HG03558 (cell line): ENCODE data around the gene INTS4.
"Not testable (repeated sequence)": the region's sequence is repeated elsewhere in the genome, so short reads cannot be mapped to it uniquely, and the experiment has no call there.

Experiments used
- ATAC-seq: cut with Tn5 transposase; IDR thresholded peaks from one replicate; pipeline ENCODE4 v1.9.1; 2021; ENCODE audit warnings: moderate number of reproducible peaks; ENCODE audit not compliant: unreplicated experiment; ENCODE audit errors: extremely low read depth

Gene INTS4

DNA sequence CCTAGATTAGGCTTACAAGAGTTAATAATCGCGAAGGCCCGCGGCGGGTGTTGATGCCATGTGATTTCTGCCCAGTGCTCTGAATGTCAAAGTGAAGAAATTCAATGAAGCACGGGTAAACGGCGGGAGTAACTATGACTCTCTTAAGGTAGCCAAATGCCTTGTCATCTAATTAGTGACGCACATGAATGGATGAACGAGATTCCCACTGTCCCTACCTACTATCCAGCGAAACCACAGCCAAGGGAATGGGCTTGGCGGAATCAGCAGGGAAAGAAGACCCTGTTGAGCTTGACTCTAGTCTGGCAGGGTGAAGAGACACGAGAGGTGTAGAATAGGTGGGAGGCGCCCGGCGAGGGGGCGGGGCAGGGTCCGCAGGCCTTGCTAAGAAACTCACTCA, 108.1 kb downstream of the INTS4 start:
- no peak for ATAC-seq

DNA sequence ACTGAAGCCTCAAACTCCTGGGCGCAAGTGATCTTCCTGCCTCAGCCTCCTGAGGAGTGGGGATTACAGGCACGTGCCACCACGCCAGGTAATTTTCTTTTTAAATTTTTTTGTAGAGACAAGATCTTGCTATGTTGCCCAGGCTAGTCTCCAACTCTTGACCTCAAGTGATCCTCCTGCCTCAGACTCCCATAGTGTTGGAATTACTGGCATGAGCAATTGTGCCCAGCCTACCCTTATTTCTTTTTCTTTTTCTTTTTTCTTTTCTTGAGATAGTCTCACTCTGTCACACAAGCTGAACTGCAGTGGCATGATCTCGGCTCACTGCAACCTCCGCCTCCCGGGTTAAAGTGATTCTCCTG, 109.7 kb downstream of the INTS4 start:
- ATAC-seq: no peak

DNA sequence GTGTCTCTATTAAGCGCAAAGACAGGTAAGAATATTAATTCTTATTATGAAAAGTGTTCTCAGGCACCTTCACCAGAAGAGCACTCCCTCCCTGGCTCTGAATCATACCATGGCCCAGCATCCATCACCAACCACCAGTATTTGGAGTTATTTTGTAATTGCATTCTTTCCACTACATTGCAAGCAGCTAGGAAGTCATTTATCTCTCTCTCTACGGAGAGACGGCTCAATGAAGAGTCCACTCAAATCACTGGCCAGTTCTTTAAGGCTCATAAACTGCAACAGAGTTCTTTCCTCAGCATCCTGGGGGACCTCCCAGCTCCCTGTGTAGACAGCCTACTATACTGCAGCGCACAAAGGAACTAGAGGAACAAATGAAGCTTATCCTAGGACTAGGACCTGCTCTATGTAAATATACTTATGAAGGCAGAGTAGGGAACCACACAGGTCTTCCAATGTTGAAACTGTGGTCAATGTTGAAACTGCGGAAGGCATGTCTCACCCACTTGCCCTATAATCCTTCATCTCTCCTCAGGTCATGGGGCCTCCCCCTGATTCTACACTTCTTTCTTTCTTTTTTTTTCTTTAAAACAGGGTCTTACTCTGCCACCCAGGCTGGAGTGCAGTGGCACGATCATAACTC, 110.2 kb downstream of the INTS4 start:
- ATAC-seq: no peak

DNA sequence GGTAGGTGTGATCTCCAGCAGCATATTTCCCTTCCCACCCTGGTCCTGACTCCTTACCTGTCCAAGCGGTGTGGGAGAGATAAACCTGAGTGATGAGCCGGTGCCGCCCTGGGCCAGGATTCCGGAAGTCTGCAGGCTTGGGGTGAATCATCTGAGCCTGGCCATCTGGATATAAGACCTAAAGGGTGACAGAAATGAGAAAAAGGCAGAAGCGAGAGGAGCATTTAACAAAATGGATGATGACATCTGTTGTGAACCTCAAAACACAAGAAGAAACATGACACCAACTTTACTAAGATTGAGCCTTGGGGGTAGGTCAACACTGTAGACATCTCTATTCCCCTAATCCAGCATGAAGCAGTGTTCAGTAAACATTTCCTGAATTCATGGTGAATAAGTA, 110.7 kb downstream of the INTS4 start:
- ATAC-seq: no peak

DNA sequence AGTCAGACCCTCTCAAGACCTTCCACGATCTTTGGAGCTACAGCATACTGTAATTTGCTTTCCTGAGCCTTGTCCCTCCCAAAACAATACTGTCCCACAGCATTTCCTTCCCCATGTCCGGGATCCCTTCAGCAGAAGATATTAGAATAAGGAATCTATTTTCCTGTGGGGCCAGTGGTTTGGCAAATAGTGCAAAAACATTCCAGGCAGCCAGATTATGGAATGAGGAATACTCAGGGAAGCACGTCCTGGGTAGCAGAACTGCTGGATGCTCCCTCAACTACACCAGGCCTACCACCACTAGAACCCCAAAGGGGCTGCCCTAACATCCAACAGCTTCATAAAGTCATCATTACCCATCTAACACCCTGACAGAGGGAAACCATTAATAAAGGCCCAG, 112.1 kb downstream of the INTS4 start:
- no peak for ATAC-seq

DNA sequence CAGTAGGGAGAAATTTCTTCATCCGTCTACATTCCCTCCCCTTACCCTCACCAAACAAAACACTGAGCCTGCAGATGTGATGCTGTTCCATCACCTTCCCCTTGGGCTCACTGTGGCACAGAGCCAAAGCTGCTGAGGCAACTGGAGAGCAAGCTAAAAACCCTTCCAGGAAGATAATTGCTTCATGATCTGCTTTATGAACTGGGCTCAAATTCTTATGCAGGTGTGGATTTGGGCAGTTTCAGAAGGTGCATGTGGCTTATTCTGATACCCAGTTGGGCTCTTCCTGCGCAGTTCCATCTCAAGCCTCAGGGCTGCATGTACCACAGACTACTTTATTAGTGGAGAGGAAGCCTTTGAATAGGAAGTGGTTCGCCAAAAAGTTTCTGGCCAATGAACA, 115.2 kb downstream of the INTS4 start:
- no peak for ATAC-seq

DNA sequence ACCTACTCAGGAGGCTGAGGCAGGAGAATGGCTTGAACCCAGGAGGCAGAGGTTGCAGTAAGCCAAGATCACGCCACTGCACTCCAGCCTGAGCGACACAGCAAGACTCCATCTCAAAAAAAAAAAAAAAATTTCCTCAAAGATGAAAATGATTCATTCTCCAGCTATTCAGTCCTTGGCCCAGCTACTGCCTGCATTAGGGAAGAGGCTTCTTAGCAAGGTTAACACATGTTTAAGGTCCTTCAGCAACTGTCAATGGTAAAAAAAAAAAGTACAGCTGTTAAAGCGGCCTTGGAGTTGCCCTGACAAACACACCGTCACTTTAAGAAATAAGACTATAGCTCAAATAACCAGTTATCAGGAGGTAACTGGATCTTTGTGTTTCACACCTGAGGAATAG, 116.2 kb downstream of the INTS4 start:
- not testable (repeated sequence) for ATAC-seq

DNA sequence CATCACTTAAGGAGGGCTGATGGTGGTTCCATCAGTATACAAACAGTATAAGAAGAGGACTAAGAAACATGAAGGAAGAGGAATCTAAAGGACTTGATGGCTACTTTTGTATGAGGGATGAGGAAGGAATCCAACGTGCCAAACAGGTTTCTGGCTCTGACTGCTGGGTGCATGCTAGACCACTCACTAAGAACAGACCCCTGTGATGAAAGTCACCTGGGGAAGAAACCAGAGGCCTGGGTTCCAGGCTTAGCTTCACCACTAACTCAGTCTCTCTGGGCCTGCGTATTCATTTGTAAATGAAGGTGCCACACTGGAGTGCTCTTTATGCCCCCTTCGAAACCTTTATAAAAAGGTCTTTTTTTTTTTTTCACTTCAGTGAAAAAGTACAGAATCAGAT, 118.4 kb downstream of the INTS4 start:
- no peak for ATAC-seq

DNA sequence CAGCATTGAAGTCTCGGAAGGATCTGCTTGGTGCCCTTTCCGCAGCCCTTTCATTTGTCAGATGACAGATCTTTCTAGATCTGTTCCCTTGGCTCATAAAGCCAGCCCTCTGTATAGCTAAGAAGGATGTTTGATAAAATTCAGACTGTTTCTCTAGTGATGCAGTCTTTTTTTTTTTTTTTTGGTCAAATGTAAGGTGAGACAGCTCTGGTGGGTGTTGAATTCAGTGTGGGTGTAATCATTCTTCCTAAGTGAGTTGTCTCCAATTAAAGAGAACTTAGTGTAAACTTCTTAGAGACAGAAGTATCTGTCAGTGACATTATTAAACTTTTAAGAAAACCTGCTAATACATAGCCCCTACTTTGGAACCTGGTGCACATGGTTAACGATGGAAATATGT, 120.3 kb downstream of the INTS4 start:
- no peak for ATAC-seq

DNA sequence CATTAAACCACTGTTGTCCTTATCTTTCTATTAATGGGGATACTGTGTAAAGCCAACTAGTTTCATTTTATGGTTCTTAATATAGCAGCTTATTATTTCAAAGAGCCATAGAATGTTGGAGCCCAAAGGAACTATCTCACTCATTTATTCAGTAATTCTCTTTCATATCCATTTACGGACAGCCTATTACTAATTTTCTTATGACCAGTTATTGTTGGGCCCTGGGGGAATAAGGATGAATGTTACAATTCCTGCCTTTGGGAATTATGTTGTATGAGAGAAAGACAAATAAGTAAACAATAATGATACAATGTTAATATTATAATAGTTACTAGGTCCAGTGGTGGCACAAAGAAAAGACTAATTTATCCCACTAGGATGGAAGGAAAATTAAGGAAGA, 121.1 kb downstream of the INTS4 start:
- no peak for ATAC-seq

DNA sequence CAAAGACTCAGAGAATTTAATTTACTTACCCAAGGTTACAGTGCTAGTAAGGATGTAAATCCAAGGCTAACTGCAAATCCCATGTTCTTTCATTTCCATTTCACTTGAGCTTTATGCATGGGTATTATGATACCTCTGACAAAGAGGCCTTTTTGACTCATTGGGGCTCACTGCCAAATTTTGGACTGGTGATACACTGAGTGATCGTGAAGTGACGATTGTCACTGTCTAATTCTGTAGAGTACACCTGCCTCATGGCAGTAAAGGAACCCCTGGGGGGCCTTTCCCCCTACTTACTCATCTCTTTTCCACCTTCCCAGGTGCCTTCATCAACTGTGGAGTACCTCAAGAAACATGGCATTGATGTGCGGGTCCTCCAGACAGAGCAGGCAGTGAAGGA, 122.6 kb downstream of the INTS4 start:
- ATAC-seq: no peak

DNA sequence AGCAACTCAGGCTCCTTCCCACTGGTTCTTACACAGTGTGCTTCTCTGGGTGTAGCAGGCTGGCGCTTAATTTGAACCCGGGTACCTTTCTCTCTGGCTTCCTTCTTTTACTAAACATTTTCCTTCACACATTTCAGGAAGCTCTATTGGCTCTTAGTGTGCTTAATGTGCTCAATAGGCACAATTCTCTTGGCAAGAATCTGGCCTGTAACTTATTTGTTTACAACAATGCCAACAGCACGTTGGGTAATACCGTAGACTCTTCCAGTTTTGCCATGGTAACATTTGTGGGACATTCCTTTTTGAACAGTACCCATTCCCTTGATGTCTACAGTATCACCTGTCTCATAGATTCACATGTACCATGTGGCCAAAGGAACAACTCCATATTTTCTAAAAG, 125.7 kb downstream of the INTS4 start:
- no peak for ATAC-seq

DNA sequence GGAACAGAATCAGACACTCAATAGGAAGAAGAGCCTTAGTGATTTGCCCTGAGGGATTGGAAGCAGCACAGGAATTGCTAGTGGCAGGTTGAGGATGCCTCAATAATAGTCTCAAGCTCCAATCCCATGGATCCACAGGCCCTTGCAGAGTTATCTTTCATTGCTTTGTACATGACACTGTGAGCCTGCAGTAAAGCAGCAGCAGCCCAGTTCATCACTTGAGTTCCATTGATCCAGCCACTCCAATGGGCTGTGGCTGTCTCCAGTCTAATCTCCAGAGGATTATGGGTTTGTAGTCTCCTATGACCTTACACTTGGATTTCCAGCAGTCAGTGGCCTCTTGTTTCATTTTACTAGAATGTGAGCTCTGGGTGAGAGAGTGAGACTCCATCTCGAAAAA, 128.1 kb downstream of the INTS4 start:
- ATAC-seq: no peak

DNA sequence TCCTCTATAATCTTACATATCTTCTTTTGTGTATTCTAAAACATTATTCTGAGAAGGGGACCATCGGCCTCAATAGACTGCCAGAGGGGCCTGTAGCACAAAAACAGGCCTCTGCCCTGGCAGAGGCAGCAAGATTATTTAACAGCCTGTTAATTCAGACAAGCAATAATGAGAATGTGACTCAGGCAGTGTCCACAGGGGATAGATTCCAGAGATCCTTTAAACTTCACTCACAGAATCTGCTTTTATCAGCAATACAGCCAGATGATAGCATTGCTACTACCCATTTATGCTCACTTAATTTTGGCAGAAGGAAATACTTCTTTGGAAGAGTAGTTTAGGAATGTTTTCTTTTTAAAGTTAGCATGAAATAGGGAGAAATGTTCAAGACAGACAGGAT, 128.7 kb downstream of the INTS4 start:
- no peak for ATAC-seq

DNA sequence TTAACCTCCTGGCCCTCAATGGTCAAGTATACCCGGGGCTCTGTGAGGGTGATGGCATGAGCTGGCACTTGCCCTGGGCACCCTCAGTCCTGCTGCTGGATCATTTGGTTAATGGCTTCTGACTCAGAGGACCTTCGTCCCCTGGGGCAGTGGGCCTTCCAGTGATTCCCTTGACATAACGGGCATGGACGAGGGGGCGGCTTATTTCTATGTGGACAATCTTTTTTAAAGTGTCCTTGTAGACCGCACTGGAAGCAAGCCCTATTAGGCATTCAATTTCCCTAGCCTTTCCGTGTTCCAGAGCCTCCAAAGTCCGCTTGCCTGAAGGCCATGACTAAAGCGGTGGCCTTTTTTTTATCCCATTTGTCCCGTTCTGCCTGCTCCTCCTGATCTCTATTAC, 133.0 kb downstream of the INTS4 start:
- ATAC-seq: not testable (repeated sequence)

DNA sequence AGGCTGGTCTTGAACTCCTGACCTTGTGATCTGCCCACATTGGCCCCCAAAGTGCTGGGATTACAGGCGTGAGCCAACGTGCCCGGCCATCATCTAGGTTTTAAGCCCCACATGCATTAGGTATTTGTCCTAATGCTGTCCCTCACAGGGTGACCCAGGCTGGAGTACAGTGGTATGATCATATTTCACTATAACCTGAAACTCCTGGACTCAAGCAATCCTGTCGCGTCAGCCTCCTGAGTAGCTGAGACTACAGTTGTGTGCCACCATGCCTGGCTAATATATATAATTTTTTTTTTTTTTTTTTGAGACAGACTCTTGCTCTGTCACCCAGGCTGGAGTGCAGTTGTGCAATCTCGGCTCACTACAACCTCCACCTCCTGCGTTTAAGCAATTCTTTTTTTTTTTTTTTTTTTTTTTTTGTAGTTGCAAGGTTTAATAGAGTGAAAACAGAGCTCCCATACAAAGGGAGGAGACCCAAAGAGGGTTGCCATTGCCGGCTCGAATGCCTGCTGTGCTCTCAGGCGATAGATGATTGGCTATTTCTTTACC, 136.5 kb downstream of the INTS4 start:
- ATAC-seq: not testable (repeated sequence)

DNA sequence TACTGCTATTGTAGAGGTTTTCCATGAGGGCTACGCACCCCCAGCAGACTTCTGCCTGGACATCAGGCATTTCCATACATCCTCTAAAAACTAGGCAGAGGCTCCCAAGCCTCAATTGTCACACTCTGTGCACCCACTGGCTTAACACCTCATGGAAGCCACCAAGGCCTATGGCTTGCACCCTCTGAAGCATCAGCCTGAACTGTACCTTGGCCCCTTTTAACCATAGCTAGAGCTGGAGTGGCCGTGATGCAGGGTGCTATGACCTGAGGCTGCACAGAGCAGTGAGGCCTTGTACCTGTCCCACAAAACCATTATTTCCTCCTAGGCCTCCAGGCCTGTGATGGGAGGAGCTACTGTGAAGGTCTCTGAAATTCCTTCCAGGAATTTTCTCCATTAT, 139.6 kb downstream of the INTS4 start:
- ATAC-seq: no peak

DNA sequence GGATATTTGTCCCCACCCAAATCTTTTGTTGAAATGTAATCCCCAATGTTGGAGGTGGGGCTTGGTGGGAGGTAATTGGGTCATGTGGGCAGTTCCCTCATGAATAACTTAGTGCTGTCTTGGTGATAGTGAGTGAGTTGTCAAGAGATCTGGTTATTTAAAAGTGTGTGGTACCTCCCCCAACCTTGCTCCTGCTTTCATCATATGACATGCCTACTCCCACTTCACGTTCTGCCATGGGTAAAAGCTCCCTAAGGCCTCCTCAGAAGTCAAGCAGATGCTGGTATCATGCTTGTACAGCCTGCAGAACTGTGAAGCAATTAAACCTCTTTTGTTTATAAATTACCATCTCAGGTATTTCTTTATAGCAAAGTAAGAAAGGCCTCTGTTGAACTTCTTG, 143.0 kb downstream of the INTS4 start:
- no peak for ATAC-seq

DNA sequence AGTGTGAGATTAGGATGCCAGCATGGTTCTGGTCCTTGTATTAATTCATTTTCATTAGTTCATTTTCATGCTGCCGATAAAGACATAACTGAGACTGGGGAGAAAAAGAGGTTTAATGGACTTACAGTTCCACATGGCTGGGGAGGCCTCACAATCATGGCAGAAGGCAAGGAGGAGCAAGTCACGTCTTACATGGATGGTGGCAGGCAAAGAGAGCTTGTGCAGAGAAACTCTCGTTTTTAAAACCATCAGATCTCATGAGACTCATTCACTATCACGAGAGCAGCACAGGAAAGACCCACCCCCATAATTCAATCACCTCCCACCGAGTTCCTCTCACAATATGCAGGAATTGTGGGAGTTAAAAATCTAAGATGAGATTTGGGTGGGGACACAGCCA, 150.8 kb downstream of the INTS4 start:
- ATAC-seq: not testable (repeated sequence)

DNA sequence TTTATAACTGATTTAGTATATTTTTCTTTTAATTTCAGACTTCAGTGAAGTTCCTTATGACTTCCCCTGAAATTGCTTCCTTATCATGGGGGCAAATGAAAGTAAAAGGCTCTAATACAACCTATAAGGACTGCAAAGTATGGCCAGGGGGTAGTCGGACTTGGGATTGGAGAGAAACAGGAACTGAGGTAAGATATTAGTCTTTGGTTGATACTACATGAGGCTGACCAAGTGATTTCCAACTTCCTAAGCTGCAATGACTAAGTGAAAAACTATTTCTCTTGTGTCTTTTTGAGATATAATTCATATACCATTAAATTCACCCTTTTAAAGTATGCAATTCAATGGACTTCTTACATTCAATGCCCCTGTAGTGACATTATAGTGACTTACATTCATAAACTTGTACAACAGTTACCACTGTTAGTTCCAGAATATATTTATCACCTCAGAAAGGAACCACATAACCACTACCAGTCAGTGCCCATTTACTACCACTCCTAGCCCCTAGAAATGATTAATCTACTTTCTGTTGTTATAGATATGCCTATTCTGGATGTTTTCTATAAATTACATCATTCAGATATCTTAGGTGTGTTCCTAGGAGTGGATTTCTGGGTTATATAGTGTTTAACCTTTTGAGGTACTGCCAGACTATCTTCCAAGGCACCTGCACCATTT, 151.9 kb downstream of the INTS4 start:
- no peak for ATAC-seq

DNA sequence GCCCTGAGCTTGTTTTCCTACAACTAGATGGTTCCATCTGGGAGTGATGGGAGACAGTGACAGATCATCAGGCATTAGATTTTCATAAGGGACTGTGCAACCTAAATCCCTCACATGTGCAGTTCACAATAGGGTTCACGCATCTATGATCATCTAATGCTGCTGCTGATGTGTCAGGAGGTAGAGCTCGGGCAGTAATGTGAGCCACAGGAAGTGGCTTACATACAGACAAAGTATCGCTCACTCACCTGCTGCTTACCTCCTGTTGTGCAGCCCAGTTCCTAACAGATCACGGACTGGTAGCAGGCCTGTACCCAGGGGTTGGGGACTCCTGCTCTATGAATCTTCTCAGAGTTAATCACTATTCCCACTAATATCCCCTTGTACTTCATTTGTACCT, 161.2 kb downstream of the INTS4 start:
- no peak for ATAC-seq

DNA sequence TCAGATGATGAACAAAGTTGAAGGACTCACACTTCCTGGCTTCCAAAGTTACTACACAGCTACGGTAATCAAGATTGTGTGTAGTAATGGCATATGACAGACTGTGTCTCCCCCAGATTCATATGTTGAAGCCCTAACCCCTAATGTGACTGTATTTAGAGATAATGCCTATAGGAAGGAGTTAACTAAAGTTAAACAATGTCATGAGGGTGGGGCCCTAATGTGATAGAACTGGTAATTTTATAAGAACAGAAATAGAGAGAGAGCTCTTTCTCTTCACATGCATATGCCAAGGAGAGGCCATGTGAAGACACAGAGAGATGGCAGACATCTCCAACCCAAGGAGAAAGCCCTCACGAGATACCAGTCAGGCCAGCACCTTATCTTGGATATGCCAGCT, 165.5 kb downstream of the INTS4 start:
- no peak for ATAC-seq
